Measurements from ENCODE around the gene GRAMD1C.

The GRAMD1C gene

GRCh38 chr3:113954091-113954685, 115.6 kb downstream of the GRAMD1C start:
- DNase-seq = no peak

- DNase-seq = no peak
Observed at GRCh38 chr3:113963879-113964278, 125.3 kb downstream of the GRAMD1C start.

- no peak for DNase-seq
Observed at GRCh38 chr3:113966172-113966571, 127.6 kb downstream of the GRAMD1C start.

GRCh38 chr3:113968986-113969385, 130.4 kb downstream of the GRAMD1C start:
- DNase-seq = no peak

- no peak for DNase-seq
Observed at GRCh38 chr3:113977822-113978221, 139.2 kb downstream of the GRAMD1C start.

GRCh38 chr3:113979916-113980315, 141.3 kb downstream of the GRAMD1C start:
- no peak for DNase-seq

GRCh38 chr3:113981803-113982202, 143.2 kb downstream of the GRAMD1C start:
- DNase-seq = no peak

- no peak for DNase-seq
Observed at GRCh38 chr3:113983544-113983943, 145.0 kb downstream of the GRAMD1C start.

- no peak for DNase-seq
Observed at GRCh38 chr3:113985541-113985940, 147.0 kb downstream of the GRAMD1C start.

Data from NK-92 treated with Interleukin-12 subunit alpha and Interleukin-12 subunit beta, amount 100 ng/mL, for 24 hours (cell line).